PFSK-1 (cell line): Measurements from ENCODE around the gene SLC30A9.

ENCODE experiments used
- FOXP2 ChIP-seq: optimal IDR thresholded peaks from 2 replicates; pipeline ENCODE3; 2011; ENCODE audit warnings: borderline replicate concordance, control low read depth, inconsistent platforms; ENCODE audit not compliant: insufficient read depth; ENCODE audit errors: extremely low read length, extremely low read depth
- POLR2AphosphoS5 ChIP-seq: IDR thresholded peaks from 2 replicates; pipeline ENCODE4 v1.6.1; 2012; ENCODE audit warnings: low read depth, mild to moderate bottlenecking, control low read depth, low read length, moderate library complexity
- SIN3A ChIP-seq: IDR thresholded peaks from 2 replicates; pipeline ENCODE4 v1.6.1; 2012; ENCODE audit warnings: mild to moderate bottlenecking, low read length, moderate library complexity, borderline replicate concordance; ENCODE audit not compliant: insufficient read depth
- TAF1 ChIP-seq: IDR thresholded peaks from 2 replicates; pipeline ENCODE4 v1.6.1; 2012; ENCODE audit warnings: low read length, control low read depth, borderline replicate concordance; ENCODE audit not compliant: insufficient read depth
- TF ChIP-seq, protein P1 (sequence below), 2 experiments: IDR thresholded peaks; 2 replicates each; pipeline versions ENCODE4 v1.6.1 to v1.8.0; 2011 to 2012; ENCODE audit warnings: low read depth in 2 of 2, low read length in 2 of 2, control low read depth in 1 of 2, inconsistent platforms in 1 of 2, mild to moderate bottlenecking in 1 of 2, moderate library complexity in 1 of 2; ENCODE audit not compliant: insufficient read depth in 1 of 2

The SLC30A9 gene

DNA sequence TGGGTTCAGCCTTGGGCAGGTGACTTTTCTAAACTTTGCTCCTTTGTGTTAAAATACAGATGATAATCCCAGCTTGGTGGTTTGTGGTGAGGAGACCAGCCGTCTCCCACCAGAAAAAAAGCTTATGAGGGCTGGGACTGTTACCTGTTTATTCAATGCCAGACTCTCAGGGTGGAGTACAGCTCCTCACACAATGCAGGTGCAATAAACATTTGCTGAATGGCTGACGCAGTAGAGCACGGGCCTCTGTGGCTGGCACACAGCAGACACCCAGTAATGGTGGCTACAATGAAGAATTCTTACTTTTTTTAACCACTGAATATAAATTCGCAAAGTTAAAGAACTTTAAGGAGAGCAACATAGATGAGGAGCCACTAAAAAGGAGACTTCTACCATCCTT is 131.9 kb downstream of the SLC30A9 start:
- TF ChIP-seq, protein P1, sequence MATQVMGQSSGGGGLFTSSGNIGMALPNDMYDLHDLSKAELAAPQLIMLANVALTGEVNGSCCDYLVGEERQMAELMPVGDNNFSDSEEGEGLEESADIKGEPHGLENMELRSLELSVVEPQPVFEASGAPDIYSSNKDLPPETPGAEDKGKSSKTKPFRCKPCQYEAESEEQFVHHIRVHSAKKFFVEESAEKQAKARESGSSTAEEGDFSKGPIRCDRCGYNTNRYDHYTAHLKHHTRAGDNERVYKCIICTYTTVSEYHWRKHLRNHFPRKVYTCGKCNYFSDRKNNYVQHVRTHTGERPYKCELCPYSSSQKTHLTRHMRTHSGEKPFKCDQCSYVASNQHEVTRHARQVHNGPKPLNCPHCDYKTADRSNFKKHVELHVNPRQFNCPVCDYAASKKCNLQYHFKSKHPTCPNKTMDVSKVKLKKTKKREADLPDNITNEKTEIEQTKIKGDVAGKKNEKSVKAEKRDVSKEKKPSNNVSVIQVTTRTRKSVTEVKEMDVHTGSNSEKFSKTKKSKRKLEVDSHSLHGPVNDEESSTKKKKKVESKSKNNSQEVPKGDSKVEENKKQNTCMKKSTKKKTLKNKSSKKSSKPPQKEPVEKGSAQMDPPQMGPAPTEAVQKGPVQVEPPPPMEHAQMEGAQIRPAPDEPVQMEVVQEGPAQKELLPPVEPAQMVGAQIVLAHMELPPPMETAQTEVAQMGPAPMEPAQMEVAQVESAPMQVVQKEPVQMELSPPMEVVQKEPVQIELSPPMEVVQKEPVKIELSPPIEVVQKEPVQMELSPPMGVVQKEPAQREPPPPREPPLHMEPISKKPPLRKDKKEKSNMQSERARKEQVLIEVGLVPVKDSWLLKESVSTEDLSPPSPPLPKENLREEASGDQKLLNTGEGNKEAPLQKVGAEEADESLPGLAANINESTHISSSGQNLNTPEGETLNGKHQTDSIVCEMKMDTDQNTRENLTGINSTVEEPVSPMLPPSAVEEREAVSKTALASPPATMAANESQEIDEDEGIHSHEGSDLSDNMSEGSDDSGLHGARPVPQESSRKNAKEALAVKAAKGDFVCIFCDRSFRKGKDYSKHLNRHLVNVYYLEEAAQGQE (IDR thresholded peaks at IDR 0.05; ENCODE audit: insufficient read depth in 1 of 2, low read depth in 2 of 2, low read length in 2 of 2): no peak
- TF ChIP-seq TAF1 (no peak), FOXP2 (no peak), SIN3A (no peak), POLR2AphosphoS5 (no peak)

DNA sequence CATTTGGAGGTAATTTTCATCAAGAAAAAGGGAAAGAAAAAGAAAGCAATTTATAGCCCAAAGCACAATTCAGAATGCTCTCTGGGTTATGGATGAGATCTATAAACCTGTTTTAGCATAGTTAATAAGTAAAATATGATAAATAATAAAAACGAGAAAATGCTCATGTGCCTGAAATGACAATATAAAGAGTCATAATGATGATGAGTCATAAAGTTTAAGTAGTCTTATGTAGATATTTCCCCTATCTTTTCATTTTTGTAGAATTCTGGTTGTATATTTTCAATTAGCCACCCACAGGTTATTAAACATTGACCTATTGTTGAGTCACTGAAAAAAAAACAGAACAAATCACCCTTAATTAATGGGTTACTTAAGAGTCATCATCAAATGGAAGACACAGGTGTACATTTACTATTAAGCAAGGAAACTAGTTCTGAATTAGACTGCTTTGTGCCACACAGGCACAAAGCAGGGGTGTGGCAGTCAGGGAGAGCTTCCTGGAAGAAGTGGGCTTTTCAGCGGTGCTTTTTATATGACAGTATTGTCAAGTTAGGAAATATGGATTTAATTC is 132.8 kb downstream of the SLC30A9 start:
- no peak for TF ChIP-seq POLR2AphosphoS5
- TF ChIP-seq, protein P1 (IDR thresholded peaks at IDR 0.05; ENCODE audit: insufficient read depth in 1 of 2, low read depth in 2 of 2, low read length in 2 of 2): no peak
- TF ChIP-seq FOXP2: no peak
- no peak for TF ChIP-seq TAF1
- no peak for TF ChIP-seq SIN3A

DNA sequence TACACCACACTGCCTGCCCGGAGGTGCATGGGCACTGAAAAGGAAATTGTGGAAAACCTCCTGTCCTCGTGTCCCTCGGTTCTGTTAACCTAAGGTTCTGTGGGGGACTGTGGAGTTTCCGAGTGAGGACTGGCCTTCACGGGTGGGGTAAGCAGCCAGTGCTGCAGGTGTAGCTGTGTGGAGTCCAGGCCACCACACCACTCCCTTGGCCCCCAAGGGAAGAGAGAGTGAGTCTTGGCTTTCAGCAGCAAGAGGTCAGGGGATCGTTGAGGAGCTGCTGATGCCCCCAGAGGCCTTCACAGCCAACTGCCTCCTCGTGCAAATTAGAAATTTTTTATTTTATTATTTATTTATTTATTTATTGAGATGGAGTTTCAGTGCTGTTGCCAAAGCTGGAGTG is 141.8 kb downstream of the SLC30A9 start:
- no peak for TF ChIP-seq FOXP2
- TF ChIP-seq, protein P1 (IDR thresholded peaks at IDR 0.05; ENCODE audit: insufficient read depth in 1 of 2, low read depth in 2 of 2, low read length in 2 of 2): no peak
- no peak for TF ChIP-seq TAF1
- TF ChIP-seq POLR2AphosphoS5: no peak
- no peak for TF ChIP-seq SIN3A

DNA sequence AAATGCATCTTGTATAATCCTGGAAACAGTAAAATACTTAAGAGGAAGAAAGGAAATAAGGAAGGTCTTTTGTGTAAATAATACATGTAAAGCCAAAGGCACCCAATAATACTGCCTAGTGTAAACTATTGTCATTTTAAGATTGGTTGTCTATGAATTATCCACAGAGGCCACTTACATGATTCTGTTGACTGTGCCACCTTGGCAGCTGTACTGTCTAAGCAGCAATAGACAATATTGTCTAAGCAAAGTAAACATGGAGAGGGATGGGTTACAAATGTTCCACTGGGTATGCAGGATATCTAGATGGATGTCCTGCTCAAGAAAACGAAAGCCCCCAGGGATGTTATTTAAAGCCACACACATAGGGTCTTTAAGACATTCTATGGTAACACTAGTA is 142.7 kb downstream of the SLC30A9 start:
- no peak for TF ChIP-seq TAF1
- no peak for TF ChIP-seq POLR2AphosphoS5
- TF ChIP-seq, protein P1 (IDR thresholded peaks at IDR 0.05; ENCODE audit: insufficient read depth in 1 of 2, low read depth in 2 of 2, low read length in 2 of 2): no peak
- TF ChIP-seq FOXP2: no peak
- no peak for TF ChIP-seq SIN3A
